Gastrocnemius medialis (tissue), 4 donors: ENCODE data around the gene MSI2. TPM values are rescaled to one million over a fixed set of nuclear protein-coding genes. Genes with fewer than 3 reads are reported as not detected.

ENCODE experiments used
- ATAC-seq, 2 donors: fragments of 150-250 bp; one replicate each; pipeline ENCODE4 v1.9.1; 2016
- DNase-seq, 2 donors: peaks; one replicate each; pipeline ENCODE4 v3.0.0-alpha.2; 2019
- H3K27ac ChIP-seq, 4 donors: fragments of 200-600 bp; sonication (generic); 1 replicate in 1 of 4; 2 replicates in 3 of 4; pipeline ENCODE4 v1.5.1; 2016 to 2018; ENCODE audit warnings: mild to moderate bottlenecking in 2 of 4, moderate library complexity in 1 of 4
- H3K27me3 ChIP-seq, 3 donors: fragments of 200-600 bp; sonication (generic) in 2 of 3; 1 replicate in 1 of 3; 2 replicates in 2 of 3; pipeline versions ENCODE4 v1.5.1 to v1.6.0; 2016 to 2019; ENCODE audit warnings: mild to moderate bottlenecking in 1 of 3, moderate library complexity in 1 of 3
- H3K36me3 ChIP-seq, 2 donors: fragments of 200-600 bp; sonication (generic) in 1 of 2; one replicate each; pipeline ENCODE4 v1.5.1; 2017 to 2018
- H3K4me1 ChIP-seq, 2 donors: fragments of 200-600 bp; sonication (generic) in 1 of 2; one replicate each; pipeline ENCODE4 v1.5.1; 2016 to 2017; ENCODE audit warnings: mild to moderate bottlenecking in 2 of 2
- H3K4me3 ChIP-seq, 4 donors: fragments of 200-600 bp; sonication (generic) in 3 of 4; 1 replicate in 1 of 4; 2 replicates in 3 of 4; pipeline ENCODE4 v1.5.1; 2016 to 2019; ENCODE audit warnings: mild to moderate bottlenecking in 2 of 4
- H3K9me3 ChIP-seq, 3 donors: fragments of 200-600 bp; sonication (generic) in 2 of 3; 1 replicate in 1 of 3; 2 replicates in 2 of 3; pipeline ENCODE4 v1.5.1; 2016 to 2019
- CTCF ChIP-seq, 5 experiments: fragments of 450-650 bp in 3 of 5; fragments of 200-600 bp in 2 of 5; sonication (generic) in 2 of 5; IDR thresholded peaks in 4 of 5; conservative IDR thresholded peaks in 1 of 5; 1 replicate in 4 of 5; 2 replicates in 1 of 5; pipeline ENCODE4 v1.5.1; 2016 to 2019; ENCODE audit warnings: antibody characterized with exemption in 5 of 5, mild to moderate bottlenecking in 3 of 5, moderate library complexity in 3 of 5
- POLR2A ChIP-seq, 2 donors: fragments of 450-650 bp; IDR thresholded peaks; one replicate each; pipeline ENCODE4 v1.6.1; 2017; ENCODE audit warnings: antibody characterized with exemption in 2 of 2, mild to moderate bottlenecking in 2 of 2, moderate library complexity in 2 of 2
- in situ Hi-C, 4 donors: fragments of 200-750 bp; cut with MboI; loops; one replicate each; pipeline versions ENCODE4 v1.15.0 to v1.8.0; 2017; ENCODE audit warnings: low sequenced_read_pairs in 4 of 4
- intact Hi-C: fragments of 100-400 bp; cut with DNase I; formaldehyde crosslinking; loops from one replicate; pipeline ENCODE4 v1.15.1; 2023; ENCODE audit warnings: low total_unique reads
- total RNA-seq, 4 donors: library from RNA; depleted of rRNA; stranded (reverse); fragments of >200 nt; gene quantifications; one replicate each; pipeline versions ENCODE4 v1.1.0 to v1.2.3, GENCODE V29; 2016

Gene MSI2
- total RNA-seq, 4 donors from 2014 or later = 33.1 to 66.2 (median 48.5) TPM

- no peak for TF ChIP-seq POLR2A (IDR thresholded peaks at IDR 0.05)
- ATAC-seq = no peak
- H3K27ac ChIP-seq = peak overlapping the region in 3 of 4 donors; percentile 18 to 55 (median 29)
- intact Hi-C loops (no loop called here), in situ Hi-C loops (no loop called here)
- no peak for DNase-seq
- H3K36me3 ChIP-seq = peaks cover 0 to 8% of the 10 kb centered on the region in 2 donors
- H3K9me3 ChIP-seq = no peaks in the 10 kb centered on the region
- H3K27me3 ChIP-seq = no peaks in the 10 kb centered on the region
- no peak overlapping the region for H3K4me3 ChIP-seq
- peaks cover 45 to 46% of the 10 kb centered on the region in 2 donors for H3K4me1 ChIP-seq
These were observed 18.9 kb downstream of the MSI2 start for GRCh38 chr17:57275071-57275764.

- H3K4me3 ChIP-seq = no peak overlapping the region
- peaks cover 0 to 8% of the 10 kb centered on the region in 2 donors for H3K36me3 ChIP-seq
- peak overlapping the region in 3 of 4 donors; percentile 20 to 45 (median 34) for H3K27ac ChIP-seq
- in situ Hi-C loops (no loop called here), intact Hi-C loops (no loop called here)
- peaks cover 50 to 54% of the 10 kb centered on the region in 2 donors for H3K4me1 ChIP-seq
- DNase-seq (no peak), ATAC-seq (peak; percentile 28 to 56)
- TF ChIP-seq CTCF (IDR thresholded peaks at IDR 0.05 in 4 of 5, conservative IDR thresholded peaks at IDR 0.05 in 1 of 5) = no peak
- no peak for TF ChIP-seq POLR2A (IDR thresholded peaks at IDR 0.05)
- H3K9me3 ChIP-seq = no peaks in the 10 kb centered on the region
- no peaks in the 10 kb centered on the region for H3K27me3 ChIP-seq
These were observed 20.3 kb downstream of the MSI2 start for GRCh38 chr17:57276621-57277020.

- ATAC-seq (no peak), DNase-seq (no peak)
- no peaks in the 10 kb centered on the region for H3K9me3 ChIP-seq
- H3K4me3 ChIP-seq = no peak overlapping the region
- intact Hi-C loops (no loop called here), in situ Hi-C loops (no loop called here)
- peaks cover 0 to 8% of the 10 kb centered on the region in 2 donors for H3K36me3 ChIP-seq
- no peaks in the 10 kb centered on the region for H3K27me3 ChIP-seq
- peak overlapping the region in 1 of 4 donors; percentile 8 for H3K27ac ChIP-seq
- no peak for TF ChIP-seq CTCF (IDR thresholded peaks at IDR 0.05 in 4 of 5, conservative IDR thresholded peaks at IDR 0.05 in 1 of 5)
- TF ChIP-seq POLR2A (IDR thresholded peaks at IDR 0.05) = no peak
- H3K4me1 ChIP-seq = peaks cover 58 to 67% of the 10 kb centered on the region in 2 donors
These were observed 21.7 kb downstream of the MSI2 start for GRCh38 chr17:57277923-57278604.

DNA sequence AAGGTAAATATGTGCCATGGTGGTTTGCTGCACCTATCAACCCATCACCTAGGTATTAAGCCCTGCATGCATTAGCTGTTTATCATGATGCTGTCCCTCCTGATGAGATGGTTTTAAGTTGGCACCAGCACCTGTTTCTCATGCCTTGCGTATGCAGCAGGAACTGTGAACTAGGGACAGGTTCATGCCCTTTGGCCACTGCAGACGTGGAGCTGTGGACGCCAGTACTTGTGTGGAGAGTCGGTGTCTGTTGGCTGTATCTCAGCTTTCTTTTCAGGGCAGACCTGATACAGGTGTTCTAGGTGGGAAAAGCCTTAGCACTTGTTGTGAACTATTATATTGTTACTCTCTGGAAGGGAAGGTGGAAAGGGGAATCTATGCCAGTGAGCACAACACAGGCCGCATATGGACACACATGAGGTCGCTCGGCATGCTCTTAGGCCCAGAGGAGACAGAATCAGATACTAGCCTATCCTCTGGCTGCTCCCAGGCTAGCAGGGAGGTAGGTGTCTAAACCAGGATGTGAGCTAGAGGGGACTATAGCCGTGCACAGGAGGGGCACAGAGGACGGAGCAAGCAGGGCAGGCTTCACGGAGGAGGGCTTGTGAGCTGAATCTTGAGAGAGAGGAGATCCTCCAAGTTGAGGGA is 22.5 kb downstream of the MSI2 start:
- in situ Hi-C loops (no loop called here), intact Hi-C loops (no loop called here)
- H3K27ac ChIP-seq = no peak overlapping the region
- peaks cover 0 to 6% of the 10 kb centered on the region in 2 donors for H3K36me3 ChIP-seq
- H3K27me3 ChIP-seq = no peaks in the 10 kb centered on the region
- peaks cover 62 to 75% of the 10 kb centered on the region in 2 donors for H3K4me1 ChIP-seq
- TF ChIP-seq POLR2A (IDR thresholded peaks at IDR 0.05) (no peak), CTCF (IDR thresholded peaks at IDR 0.05 in 4 of 5, conservative IDR thresholded peaks at IDR 0.05 in 1 of 5) (no peak)
- no peaks in the 10 kb centered on the region for H3K9me3 ChIP-seq
- ATAC-seq (no peak), DNase-seq (no peak)
- no peak overlapping the region for H3K4me3 ChIP-seq

DNA sequence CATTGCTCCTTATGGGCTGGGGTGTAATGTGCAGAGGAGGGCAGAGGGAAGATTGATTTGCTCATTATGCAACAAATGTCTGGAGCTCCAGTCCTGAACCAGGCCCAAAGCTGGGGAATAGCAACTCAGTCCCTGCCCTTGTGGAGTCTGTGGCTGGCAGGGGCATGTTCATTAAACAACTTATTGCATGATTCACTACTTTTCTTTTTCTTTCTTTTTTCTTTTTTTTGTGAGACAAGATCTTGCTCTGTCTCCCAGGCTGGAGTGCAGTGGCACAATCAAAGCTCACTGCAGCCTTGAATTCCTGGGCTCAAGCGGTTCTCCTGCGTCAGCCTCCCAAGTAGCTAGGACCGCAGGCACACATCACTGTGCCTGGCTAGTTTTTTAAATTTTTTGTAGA is 23.1 kb downstream of the MSI2 start:
- intact Hi-C loops (no loop called here), in situ Hi-C loops (no loop called here)
- Histone ChIP-seq H3K27me3 (no peaks in the 10 kb centered on the region), H3K27ac (peak overlapping the region in 2 of 4 donors; percentile 26 to 85), H3K4me1 (peaks cover 62 to 74% of the 10 kb centered on the region in 2 donors), H3K4me3 (no peak overlapping the region), H3K36me3 (no peaks in the 10 kb centered on the region), H3K9me3 (no peaks in the 10 kb centered on the region)
- TF ChIP-seq CTCF (IDR thresholded peaks at IDR 0.05 in 4 of 5, conservative IDR thresholded peaks at IDR 0.05 in 1 of 5) (no peak), POLR2A (IDR thresholded peaks at IDR 0.05) (no peak)
- ATAC-seq = no peak
- DNase-seq = no peak
